HG03045 (cell line): ENCODE data around the gene VPS9D1.

Experiments
- ATAC-seq: cut with Tn5 transposase; IDR thresholded peaks from one replicate; pipeline ENCODE4 v1.9.1; 2021; ENCODE audit warnings: mild to moderate bottlenecking, moderate library complexity; ENCODE audit not compliant: unreplicated experiment

The VPS9D1 gene, protein sequence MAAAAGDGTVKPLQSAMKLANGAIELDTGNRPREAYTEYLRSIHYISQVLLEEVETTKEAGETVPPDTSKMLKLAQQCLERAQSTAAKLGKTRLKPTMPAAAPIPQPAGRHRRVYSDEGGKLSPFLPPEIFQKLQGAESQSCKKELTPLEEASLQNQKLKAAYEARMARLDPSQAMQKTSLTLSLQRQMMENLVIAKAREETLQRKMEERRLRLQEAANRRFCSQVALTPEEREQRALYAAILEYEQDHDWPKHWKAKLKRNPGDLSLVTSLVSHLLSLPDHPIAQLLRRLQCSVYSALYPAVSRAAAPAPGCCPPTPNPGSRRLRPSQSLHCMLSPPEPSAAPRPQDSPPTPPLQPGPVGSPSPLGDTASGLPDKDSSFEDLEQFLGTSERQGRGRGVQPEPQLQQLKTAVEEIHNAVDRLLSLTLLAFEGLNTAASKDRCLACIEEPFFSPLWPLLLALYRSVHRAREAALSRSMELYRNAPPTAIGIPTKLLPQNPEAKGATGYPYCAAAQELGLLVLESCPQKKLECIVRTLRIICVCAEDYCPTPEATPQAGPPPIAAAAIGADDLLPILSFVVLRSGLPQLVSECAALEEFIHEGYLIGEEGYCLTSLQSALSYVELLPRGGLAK

GRCh38 chr16:89720813-89721545 lies at the start of gene VPS9D1, which contains the start of gene ZNF276:
VPS9D1 (minus strand) TSS chr16:89720898; CDS start chr16:89720861, 37 bp downstream.
ZNF276 (plus strand) TSS chr16:89721537; CDS start chr16:89721641, 104 bp downstream.
- peak; percentile 59 for ATAC-seq

DNA sequence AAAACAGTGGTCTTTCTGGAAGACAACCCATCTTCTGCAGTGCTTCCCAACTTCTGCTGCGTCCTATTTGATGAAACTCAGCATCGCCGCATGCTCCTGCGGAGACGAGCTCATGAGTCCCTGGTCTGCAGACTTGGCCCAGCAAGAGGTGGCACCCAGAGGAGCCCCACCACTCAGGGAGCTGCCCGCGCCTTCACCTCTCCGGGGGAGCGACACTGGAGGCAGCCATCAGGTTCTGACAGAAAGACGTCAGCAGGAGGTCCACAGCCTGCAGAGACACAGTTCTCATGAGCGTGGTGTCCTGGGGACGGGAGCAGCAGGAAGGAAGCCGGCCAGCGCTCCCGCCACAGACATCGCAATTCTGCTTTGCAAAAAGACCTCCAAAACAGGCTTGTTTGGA lies 49.7 kb upstream of the VPS9D1 start:
- ATAC-seq = no peak

DNA sequence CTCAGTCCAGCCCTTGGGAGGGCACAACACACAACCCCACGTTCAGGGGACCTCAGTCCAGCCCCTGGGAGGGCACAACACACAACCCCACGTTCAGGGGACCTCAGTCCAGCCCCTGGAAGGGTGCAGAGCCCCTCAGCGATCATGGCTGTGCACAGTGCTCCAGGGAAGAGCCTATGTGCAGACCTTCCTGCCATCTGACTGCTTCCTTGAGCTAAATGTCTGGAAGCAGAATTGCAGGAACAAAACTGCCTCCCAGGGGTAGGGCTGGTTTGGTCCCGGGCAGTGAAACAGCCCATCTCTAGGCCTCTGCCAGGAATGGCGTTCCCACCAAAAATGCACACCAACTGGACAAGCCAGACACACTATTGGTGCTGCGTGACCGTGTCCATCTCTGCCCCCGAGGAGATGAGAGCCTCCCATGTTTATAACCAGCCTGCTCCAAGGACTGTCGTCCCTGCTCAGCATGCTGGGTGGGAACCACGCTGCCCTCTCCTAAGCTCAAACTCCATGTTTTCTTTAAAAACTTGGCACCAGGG lies 44.7 kb upstream of the VPS9D1 start:
- no peak for ATAC-seq

- peak; percentile 74 for ATAC-seq
Observed at GRCh38 chr16:89764711-89765201, 44.1 kb upstream of the VPS9D1 start.

GRCh38 chr16:89761304-89761922 lies 40.7 kb upstream of the VPS9D1 start:
- no peak for ATAC-seq

GRCh38 chr16:89759746-89760340 lies 39.1 kb upstream of the VPS9D1 start:
- no peak for ATAC-seq

DNA sequence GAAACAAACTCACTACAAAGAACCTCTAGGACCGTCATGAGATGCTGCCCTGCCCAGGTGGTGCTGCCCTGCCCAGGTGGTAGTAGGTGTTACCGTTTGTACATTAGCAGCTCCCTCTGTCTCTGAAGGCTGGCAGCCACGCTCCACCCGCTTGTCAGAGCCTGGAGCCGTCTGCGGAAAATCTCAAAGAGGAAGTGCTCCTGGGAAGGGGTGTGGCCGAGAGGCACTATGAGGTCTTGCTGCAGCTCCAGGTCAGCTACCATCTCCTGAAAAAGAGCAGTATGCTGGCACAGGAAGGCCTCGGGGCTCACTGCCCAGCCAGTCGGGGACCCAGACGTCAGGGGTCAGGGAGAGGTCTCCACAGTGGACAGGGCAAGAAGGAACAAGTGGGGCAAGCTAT lies 28.9 kb upstream of the VPS9D1 start:
- no peak for ATAC-seq

DNA sequence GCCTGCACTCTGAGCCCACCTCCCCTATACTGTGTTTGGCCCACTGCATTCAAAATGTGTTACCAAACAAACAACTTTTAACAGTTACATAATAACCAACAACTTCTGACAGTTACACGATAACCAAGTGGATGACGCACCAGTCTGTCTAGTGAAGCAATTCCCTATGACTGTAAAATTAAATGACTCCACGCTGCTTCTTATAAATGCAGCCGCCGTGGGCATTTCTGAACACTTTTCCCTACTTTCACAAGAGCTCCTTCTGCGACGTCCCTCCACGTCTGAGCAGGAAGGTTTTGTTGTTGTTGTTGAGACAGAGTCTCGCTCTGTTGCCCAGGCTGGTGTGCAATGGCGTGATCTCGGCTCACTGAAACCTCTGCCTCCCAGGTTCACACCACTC lies 28.2 kb upstream of the VPS9D1 start:
- ATAC-seq = no peak

- no peak for ATAC-seq
Observed at GRCh38 chr16:89748076-89748475, 27.4 kb upstream of the VPS9D1 start.

DNA sequence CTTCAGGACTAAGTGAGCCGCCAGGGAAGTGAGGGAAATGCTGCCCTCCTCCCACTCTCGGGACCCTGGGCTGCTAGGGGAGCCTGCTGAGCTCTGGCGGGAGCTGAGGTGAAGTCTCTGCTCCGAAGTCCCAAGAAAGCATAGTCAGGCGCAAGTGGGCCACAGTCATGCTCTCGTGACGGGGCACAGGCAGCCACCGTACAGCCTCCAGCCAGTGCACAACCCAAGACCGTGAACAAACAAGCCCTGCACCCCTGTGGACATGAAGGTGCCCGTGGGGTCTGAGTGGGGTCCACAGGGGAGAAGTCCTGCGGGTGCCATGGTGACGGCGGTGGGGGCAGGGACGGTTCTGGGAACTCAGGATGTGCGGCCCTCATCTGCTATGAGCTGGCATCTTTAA lies 25.3 kb upstream of the VPS9D1 start:
- no peak for ATAC-seq

GRCh38 chr16:89744813-89745212 lies 24.1 kb upstream of the VPS9D1 start:
- ATAC-seq = no peak

DNA sequence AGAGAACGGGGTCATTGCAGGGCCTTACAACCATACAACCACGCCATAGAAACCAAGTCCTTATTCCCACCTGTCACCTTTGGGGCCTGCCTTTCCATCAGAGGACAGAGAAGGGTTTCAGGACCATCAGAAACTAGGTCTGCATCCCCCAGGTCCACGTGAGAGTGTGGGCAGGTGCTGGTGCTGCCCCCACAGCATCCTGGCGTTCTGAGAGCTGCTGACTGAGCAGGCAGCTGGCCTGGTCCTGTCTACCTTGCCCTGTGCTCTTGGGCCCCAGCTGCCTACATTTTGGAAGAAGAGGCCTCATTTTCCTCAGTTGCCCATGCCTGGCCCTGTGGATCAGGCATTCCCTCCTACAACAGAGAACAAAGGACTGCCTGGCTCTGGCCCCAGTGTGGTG lies 22.2 kb upstream of the VPS9D1 start:
- ATAC-seq = no peak

- no peak for ATAC-seq
Observed at GRCh38 chr16:89741342-89742014, 20.8 kb upstream of the VPS9D1 start.

GRCh38 chr16:89739383-89739782 lies 18.7 kb upstream of the VPS9D1 start:
- ATAC-seq = no peak

- ATAC-seq = no peak
Observed at GRCh38 chr16:89738538-89739317, 18.0 kb upstream of the VPS9D1 start.

GRCh38 chr16:89738072-89738377 lies 17.3 kb upstream of the VPS9D1 start:
- no peak for ATAC-seq

DNA sequence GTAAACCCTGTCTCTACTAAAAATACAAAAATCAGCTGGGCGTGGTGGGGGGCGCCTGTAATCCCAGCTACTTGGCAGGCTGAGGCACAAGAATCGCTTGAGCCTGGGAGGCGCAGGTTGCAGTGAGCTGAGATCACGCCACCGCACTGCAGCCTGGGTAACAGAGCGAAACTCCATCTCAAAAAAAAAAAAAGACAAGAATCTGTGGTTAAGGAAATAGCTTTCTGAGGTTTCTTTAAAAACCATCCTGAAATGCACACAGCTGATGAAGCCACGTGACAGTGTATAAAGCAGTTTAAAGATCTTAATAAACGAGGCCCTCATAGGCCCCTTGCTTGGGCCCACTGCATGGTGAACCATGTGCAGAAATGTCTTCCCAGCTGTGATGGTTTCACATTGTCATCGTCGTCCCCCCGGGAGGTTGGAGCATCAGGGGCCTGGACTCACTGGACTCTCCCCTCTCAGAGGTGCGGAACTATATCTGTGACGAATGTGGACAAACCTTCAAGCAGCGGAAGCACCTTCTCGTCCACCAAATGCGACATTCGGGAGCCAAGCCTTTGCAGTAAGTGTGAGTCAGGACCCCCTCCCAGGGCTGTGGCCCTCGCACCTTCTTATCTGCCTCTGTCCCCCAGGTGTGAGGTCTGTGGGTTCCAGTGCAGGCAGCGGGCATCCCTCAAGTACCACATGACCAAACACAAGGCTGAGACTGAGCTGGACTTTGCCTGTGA lies 16.8 kb upstream of the VPS9D1 start:
- ATAC-seq = no peak

DNA sequence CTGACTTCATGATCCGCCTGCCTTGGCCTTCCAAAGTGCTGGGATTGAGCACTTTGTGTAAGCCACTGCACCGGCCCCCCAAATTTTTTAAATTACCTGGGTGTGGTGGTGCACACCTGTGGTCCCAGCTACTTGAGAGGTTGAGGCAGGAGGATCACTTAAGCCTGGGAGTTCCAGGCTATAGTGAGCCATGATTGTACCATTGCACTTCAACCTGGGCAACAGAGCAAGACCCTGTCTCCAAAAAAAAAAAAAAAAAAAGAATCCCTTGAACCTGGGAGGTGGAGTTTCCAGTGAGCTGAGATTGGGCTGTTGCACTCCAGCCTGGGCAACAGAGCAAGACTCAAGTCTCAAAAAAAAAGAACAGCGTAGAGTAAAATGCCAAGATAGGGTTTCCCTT lies 15.9 kb upstream of the VPS9D1 start:
- no peak for ATAC-seq

DNA sequence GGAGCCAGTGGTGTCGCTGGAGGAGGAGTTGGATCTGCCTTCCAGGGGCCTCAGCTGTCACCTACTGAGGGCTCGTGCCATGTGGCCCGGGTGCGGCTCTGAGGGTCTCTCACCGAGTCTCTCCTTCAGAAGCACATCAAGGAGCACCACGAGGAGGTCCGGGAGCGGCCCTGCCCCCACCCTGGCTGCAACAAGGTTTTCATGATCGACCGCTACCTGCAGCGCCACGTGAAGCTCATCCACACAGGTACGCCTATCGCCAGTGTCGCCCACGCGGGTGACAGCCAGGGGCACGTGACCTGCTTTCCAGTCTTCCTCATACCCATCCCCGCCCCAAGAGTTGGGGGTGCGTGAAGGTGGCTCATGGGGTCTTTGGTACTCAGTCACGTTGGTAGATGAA lies 13.1 kb upstream of the VPS9D1 start:
- no peak for ATAC-seq
